ENCODE data around the gene ONECUT3.
A peak's percentile ranks its signal among the peaks of the same experiment; 100 is the strongest.
"Not testable (repeated sequence)": the region's sequence is repeated elsewhere in the genome, so short reads cannot be mapped to it uniquely, and the experiment has no call there.

Gene ONECUT3

DNA sequence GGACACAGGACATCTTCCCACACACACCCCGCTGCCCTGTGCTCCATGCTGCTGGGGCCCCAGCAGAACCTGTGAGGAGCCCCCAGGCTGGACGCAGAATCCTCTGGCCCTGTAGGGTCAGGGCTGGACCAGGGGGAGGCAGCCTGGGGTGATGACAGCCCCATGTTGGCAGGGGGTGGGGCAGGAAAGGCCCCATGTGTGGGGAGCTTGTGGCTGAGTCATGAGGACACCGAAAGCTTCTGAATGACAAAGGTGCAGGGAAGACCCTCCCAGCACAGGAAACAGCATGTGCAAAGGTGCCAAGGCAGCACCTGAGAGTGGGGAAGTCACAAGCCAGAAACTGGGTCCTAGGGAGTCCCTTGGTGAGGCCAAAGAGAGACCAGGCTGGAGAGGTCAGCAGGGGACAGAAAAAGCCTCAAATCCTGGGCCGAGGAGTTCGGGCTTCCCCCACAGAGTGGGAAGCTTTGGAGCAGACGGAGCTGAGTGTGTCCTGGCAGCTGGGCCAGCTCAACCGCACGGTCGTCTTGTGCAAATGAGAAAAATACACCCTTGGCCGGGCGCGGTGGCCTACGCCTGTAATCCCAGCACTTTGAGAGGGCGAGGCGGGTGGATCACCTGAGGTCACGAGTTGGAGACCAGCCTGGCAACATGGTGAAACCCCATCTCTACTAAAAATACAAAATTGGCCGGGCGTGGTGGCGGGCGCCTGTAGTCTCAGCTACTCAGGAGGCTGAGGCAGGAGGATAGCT, 41.3 kb downstream of the ONECUT3 start:
- no peak for DNase-seq (ENCODE audit: low read depth in 2 of 2)

DNA sequence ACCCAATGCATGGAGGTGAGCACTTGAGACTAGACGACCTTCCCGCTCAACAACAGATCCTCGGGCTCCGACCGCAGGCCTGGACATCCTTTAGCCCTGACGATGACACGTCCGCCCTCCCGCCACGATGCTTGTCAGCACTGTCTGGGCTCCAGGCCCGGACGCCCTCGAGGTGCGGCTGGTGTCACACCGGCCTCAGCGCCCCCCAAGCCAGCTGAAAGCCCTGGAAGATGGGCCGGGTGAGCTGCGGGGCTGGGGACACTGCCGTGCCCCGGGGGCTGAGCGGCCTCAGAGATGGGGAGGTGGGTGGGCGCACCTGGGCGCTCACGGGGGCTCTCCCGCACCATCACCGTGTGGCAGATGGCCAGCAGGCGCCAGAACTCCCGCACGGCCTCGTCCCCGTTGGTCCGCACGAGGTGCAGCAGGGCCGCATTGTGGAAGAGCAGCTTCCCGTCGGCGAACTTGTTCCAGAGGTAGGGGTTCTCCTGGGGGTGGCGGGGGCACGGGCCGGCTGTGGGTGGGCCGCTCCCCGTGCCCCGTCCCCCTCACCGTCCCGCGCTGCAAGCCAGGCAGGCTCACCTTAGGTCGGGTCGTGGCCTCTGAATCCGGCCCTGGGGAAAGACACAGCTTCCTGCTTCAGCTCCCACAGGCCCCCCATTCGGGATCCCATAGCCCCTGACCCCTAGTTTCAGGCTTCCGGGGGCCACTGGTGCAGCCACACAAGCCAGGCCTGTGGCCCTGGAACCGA, 43.3 kb downstream of the ONECUT3 start:
- no peak for DNase-seq (ENCODE audit: low read depth in 2 of 2)

GRCh38 chr19:1797313-1797712, 44.0 kb downstream of the ONECUT3 start:
- not testable (repeated sequence) for DNase-seq (ENCODE audit: low read depth in 2 of 2)

DNA sequence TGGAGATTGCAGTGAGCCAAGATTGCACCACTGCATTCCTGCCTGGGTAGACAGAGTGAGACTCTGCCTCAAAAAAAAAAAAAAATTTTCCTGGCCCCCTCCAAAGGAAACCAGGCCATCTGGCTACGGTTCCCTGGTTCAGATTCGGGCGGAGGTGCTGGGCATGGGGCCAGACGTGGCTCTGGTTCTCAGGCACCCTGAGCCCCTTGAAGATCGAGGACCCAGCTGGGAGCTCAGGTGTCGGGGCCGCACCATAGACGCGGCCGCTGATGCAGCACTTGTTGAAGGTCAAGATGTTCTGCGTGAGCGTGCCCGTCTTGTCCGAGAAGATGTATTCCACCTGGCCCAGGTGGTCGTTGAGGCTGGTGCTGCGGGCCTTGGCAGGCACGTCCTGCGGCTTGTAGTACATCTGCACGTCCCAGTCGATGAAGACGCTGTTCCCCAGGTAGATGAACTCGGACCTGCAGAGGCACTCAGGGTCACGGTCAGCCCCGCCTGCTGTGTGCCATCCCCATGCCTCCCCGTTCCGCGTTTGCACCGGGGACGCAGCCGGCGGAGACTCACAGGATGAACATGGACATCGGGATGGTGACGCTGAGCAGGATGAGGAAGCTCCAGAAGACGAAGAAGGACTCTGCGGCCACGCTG, 46.5 kb downstream of the ONECUT3 start:
- no peak for DNase-seq (ENCODE audit: low read depth in 2 of 2)

- DNase-seq (ENCODE audit: low read depth in 2 of 2) = no peak
These were observed 51.6 kb downstream of the ONECUT3 start for GRCh38 chr19:1804858-1805257.

GRCh38 chr19:1805401-1806183, 52.3 kb downstream of the ONECUT3 start:
- DNase-seq (ENCODE audit: low read depth in 2 of 2) = no peak

DNA sequence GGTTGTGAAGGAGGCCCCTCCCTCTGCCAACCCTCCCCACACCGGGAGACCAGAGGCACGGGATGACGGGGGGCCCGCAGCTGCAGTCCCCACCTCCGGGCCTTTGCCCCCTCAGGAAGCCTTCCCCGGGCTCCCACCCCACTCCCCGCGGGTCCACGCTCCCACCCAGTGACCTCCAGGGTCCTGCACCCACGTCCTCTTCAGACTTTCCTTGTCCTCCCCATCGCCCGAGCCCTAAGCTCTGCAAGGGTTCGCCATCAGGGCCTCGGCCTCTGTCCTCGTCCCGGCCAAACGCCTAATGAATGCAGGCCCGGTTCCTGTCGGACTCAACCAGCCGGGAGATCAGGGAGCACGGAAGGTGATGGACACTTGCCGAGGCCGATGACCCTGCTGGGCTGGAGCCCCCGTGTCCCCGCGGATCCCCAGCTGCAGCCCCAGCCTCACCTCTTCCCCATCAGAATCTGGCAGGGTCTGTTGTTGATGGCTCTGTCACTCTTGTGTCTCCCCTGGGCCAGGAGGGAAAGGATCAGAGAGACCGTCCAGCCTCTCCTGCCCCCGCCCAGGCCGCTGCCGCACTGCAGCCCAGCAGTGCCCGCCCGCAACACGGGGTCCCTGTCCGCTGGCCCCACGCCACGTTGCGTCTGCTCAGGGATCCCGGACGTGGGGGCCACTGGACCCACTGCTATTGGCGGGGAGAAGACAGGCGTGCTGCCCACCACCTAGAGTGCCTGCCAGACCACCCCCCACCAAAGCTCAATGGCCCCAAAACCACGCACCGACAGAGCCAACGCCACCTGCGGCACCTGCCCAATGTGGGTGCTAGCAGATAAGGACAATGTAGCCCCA, 53.1 kb downstream of the ONECUT3 start:
- no peak for DNase-seq (ENCODE audit: low read depth in 2 of 2)

- DNase-seq (ENCODE audit: low read depth in 2 of 2) = no peak
These were observed 53.9 kb downstream of the ONECUT3 start for GRCh38 chr19:1807030-1807694.

- no peak for DNase-seq (ENCODE audit: low read depth in 2 of 2)
These were observed 54.5 kb downstream of the ONECUT3 start for GRCh38 chr19:1807695-1808394.

DNA sequence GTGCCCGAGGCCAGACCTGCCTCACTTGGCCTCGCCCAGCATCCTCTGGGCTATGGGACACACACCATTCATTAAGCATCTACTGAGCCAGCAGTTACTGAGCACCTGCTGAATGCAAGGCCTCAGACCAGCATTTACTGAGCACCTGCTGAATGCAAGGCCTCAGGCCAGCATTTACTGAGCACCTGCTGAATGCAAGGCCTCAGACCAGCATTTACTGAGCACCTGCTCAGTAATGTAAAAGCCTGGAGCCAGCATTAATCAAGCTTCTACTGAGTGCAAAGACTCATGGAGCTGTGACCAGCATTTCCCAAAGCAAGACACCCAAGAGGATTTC, 55.1 kb downstream of the ONECUT3 start:
- no peak for DNase-seq (ENCODE audit: low read depth in 2 of 2)

- DNase-seq (ENCODE audit: low read depth in 2 of 2) = no peak
These were observed 56.4 kb downstream of the ONECUT3 start for GRCh38 chr19:1809678-1810077.

GRCh38 chr19:1810439-1811160, 57.3 kb downstream of the ONECUT3 start:
- no peak for DNase-seq (ENCODE audit: low read depth in 2 of 2)

DNA sequence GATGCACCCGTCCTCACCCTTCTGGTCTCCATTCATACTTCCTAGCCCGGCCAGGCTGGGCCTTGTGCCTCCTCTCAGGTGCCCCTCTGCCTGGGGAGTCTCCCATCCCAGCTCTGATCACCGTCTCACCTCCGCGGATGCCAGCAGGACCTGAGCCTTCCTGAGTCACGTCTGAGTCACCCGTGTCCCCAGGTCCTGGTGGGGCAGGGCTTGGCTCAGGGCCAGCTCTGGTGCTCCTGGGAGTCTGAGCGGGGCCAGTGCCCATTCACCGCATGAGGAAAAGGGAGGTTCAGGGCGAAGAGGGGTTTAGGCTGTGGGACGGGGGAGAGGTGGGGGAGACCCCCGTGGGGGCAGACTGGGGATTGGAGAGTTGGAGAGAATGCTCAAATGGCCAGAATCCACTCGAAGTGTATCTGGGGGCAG, 58.2 kb downstream of the ONECUT3 start:
- peak in 1 of 2 donors; percentile 42 for DNase-seq (ENCODE audit: low read depth in 2 of 2)

GRCh38 chr19:1811942-1812425, 58.7 kb downstream of the ONECUT3 start, which contains the start of gene ATP8B3:
TSS of gene ATP8B3 (minus strand) at chr19:1812276. CDS start at chr19:1811736, 540 bp downstream.
- peak in 1 of 2 donors; percentile 73 for DNase-seq (ENCODE audit: low read depth in 2 of 2)

GRCh38 chr19:1812426-1813191, 59.3 kb downstream of the ONECUT3 start:
- peak; percentile 73 to 87 for DNase-seq (ENCODE audit: low read depth in 2 of 2)

- DNase-seq (ENCODE audit: low read depth in 2 of 2) = no peak
These were observed 60.2 kb downstream of the ONECUT3 start for GRCh38 chr19:1813192-1814182.

DNA sequence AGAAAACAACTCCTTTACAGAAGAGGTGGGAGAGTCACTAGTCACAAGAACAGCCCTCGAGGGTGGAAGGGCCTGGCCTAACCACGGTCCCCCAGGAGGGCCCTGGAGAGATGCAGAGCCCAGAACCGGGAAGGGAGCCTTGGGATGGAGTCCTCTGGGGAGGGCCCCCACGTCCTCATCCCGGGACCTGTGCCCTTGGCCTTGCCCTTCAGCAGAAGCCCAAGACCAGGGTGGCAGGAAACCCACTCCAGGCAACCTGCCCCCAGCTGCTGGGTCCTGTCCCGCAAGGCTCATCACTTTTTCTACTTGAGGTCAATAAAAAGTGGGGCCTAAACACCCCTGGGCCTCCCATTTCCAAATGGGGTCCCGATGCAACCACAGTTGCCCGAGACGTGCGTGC, 61.1 kb downstream of the ONECUT3 start:
- no peak for DNase-seq (ENCODE audit: low read depth in 2 of 2)
